HepG2 (cell line): ENCODE results near the gene BLCAP. TPM values are rescaled to one million over a fixed set of nuclear protein-coding genes. Genes with fewer than 3 reads are reported as not detected.

Experiments
- HDAC6 ChIP-seq: fragments of 200-600 bp; sonication (generic); IDR thresholded peaks from 2 replicates; pipeline ENCODE4 v1.7.0; 2017; ENCODE audit warnings: mild to moderate bottlenecking, antibody characterized with exemption, low read length, low read depth
- NFKBIZ ChIP-seq: IDR thresholded peaks from 2 replicates; pipeline ENCODE4 v1.6.1; 2018; ENCODE audit warnings: missing genetic modification reagents, missing compliant biosample characterization
- PAWR ChIP-seq: sonication (generic); formaldehyde crosslinking; IDR thresholded peaks from 2 replicates; pipeline ENCODE4 v1.4.0; 2020; ENCODE audit warnings: missing genetic modification reagents, mild to moderate bottlenecking, borderline replicate concordance
- STAG1 ChIP-seq: sonication (generic); formaldehyde crosslinking; IDR thresholded peaks from 2 replicates; pipeline ENCODE4 v1.4.0; 2020; ENCODE audit warnings: missing genetic modification reagents
- polyA plus RNA-seq, 8 experiments: library from polyadenylated mRNA; depleted of rRNA in 3 of 8; stranded (reverse) in 7 of 8; unstranded in 1 of 8; fragments of >200 nt; fragmentation: Illumina TruSeq in 4 of 8; extraction: Trizol in 4 of 8; gene quantifications; 2 replicates each; pipeline versions ENCODE4 v1.2.1 to v1.2.3, GENCODE V29; 2011 to 2016; ENCODE audit warnings: low read depth in 4 of 8, missing spikeins in 1 of 8, mixed read lengths in 1 of 8; ENCODE audit not compliant: insufficient read depth in 1 of 8
- total RNA-seq, 5 experiments: library from RNA; depleted of rRNA; stranded (reverse); fragments of >200 nt; fragmentation: Illumina TruSeq; extraction: Trizol; gene quantifications; 2 replicates each; pipeline ENCODE4 v1.2.3, GENCODE V29; 2016; ENCODE audit warnings: low read depth in 1 of 5
- TF ChIP-seq, protein P1 (sequence below): IDR thresholded peaks from 2 replicates; pipeline ENCODE4 v1.6.1; 2012; ENCODE audit warnings: inconsistent platforms
- TF ChIP-seq, protein P2 (sequence below): sonication (generic); formaldehyde crosslinking; IDR thresholded peaks from 2 replicates; pipeline ENCODE4 v1.4.0; 2020; ENCODE audit warnings: missing genetic modification reagents
- TF ChIP-seq, protein P3 (sequence below): sonication (generic); formaldehyde crosslinking; IDR thresholded peaks from 2 replicates; pipeline ENCODE4 v1.5.1; 2020; ENCODE audit warnings: mild to moderate bottlenecking, missing genetic modification reagents, moderate library complexity
- TF ChIP-seq, protein P4 (sequence below): IDR thresholded peaks from 2 replicates; pipeline ENCODE4 v1.6.1; 2016
- TF ChIP-seq, protein P5 (sequence below), 2 experiments: sonication (generic) in 1 of 2; formaldehyde crosslinking in 1 of 2; IDR thresholded peaks; 2 replicates each; pipeline versions ENCODE4 v1.6.1 to v1.9.0; 2014 to 2022; ENCODE audit warnings: antibody characterized with exemption in 1 of 2, borderline replicate concordance in 1 of 2, inconsistent platforms in 1 of 2, low read depth in 1 of 2, missing genetic modification reagents in 1 of 2
- TF ChIP-seq, protein P6 (sequence below): sonication (generic); formaldehyde crosslinking; IDR thresholded peaks from 2 replicates; pipeline ENCODE4 v1.4.0; 2020; ENCODE audit warnings: mild to moderate bottlenecking, missing genetic modification reagents, borderline replicate concordance

BLCAP gene
- total and polyA plus RNA-seq, 2 of the 13 experiments (the other 11 are each of a cell fraction or from before 2014, with no cell fraction given): 52.4 to 86.8 TPM

DNA sequence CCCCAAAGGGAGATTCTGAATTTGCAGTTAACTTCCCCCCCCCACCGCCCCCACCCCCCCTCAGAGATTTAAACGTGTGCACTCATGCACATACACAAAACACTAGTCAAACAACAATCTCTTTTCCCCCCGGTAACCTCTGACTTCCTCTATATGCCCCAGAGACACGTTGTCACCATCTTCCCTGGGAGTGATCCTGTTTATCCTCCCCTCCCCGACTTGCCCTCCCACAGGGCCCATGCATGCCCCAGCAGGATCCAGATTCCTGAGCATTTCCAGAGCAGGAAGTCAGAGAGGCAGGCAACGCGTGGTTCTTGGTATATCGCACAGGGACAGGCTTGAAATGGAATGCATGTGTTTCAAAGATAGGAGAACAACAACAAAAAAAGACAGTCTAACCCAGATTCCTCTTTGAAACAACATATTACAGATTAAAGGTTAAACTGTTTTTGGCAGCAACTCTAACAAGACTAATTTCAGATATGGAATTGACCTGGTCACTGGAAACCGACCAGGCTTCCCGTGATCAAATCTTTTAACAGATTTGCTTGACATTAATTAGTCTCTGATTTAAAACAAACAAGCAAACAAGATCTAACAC, 1.3 kb downstream of the BLCAP start (continued):
- TF ChIP-seq HDAC6 (no peak), STAG1 (CRISPR knock-in tag) (peak; percentile 13; the same call in 1 of the 2 replicates), PAWR (CRISPR knock-in tag) (0 out of 2 replicates have a peak, but pooled peaks have one; percentile 8), NFKBIZ (CRISPR knock-in tag) (no peak)
- TF ChIP-seq, protein P1, sequence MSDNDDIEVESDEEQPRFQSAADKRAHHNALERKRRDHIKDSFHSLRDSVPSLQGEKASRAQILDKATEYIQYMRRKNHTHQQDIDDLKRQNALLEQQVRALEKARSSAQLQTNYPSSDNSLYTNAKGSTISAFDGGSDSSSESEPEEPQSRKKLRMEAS: peak; percentile 75
- TF ChIP-seq, protein P2, sequence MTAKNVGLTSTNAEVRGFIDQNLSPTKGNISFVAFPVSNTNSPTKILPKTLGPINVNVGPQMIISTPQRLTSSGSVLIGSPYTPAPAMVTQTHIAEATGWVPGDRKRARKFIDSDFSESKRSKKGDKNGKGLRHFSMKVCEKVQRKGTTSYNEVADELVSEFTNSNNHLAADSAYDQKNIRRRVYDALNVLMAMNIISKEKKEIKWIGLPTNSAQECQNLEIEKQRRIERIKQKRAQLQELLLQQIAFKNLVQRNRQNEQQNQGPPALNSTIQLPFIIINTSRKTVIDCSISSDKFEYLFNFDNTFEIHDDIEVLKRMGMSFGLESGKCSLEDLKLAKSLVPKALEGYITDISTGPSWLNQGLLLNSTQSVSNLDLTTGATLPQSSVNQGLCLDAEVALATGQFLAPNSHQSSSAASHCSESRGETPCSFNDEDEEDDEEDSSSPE (CRISPR knock-in tag): no peak
- TF ChIP-seq, protein P3, sequence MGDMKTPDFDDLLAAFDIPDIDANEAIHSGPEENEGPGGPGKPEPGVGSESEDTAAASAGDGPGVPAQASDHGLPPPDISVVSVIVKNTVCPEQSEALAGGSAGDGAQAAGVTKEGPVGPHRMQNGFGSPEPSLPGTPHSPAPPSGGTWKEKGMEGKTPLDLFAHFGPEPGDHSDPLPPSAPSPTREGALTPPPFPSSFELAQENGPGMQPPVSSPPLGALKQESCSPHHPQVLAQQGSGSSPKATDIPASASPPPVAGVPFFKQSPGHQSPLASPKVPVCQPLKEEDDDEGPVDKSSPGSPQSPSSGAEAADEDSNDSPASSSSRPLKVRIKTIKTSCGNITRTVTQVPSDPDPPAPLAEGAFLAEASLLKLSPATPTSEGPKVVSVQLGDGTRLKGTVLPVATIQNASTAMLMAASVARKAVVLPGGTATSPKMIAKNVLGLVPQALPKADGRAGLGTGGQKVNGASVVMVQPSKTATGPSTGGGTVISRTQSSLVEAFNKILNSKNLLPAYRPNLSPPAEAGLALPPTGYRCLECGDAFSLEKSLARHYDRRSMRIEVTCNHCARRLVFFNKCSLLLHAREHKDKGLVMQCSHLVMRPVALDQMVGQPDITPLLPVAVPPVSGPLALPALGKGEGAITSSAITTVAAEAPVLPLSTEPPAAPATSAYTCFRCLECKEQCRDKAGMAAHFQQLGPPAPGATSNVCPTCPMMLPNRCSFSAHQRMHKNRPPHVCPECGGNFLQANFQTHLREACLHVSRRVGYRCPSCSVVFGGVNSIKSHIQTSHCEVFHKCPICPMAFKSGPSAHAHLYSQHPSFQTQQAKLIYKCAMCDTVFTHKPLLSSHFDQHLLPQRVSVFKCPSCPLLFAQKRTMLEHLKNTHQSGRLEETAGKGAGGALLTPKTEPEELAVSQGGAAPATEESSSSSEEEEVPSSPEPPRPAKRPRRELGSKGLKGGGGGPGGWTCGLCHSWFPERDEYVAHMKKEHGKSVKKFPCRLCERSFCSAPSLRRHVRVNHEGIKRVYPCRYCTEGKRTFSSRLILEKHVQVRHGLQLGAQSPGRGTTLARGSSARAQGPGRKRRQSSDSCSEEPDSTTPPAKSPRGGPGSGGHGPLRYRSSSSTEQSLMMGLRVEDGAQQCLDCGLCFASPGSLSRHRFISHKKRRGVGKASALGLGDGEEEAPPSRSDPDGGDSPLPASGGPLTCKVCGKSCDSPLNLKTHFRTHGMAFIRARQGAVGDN: peak; percentile 16; the same call in 1 of the 2 replicates
- TF ChIP-seq, protein P4, sequence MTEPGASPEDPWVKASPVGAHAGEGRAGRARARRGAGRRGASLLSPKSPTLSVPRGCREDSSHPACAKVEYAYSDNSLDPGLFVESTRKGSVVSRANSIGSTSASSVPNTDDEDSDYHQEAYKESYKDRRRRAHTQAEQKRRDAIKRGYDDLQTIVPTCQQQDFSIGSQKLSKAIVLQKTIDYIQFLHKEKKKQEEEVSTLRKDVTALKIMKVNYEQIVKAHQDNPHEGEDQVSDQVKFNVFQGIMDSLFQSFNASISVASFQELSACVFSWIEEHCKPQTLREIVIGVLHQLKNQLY (CRISPR knock-in tag): peak; percentile 87
- TF ChIP-seq, protein P5, sequence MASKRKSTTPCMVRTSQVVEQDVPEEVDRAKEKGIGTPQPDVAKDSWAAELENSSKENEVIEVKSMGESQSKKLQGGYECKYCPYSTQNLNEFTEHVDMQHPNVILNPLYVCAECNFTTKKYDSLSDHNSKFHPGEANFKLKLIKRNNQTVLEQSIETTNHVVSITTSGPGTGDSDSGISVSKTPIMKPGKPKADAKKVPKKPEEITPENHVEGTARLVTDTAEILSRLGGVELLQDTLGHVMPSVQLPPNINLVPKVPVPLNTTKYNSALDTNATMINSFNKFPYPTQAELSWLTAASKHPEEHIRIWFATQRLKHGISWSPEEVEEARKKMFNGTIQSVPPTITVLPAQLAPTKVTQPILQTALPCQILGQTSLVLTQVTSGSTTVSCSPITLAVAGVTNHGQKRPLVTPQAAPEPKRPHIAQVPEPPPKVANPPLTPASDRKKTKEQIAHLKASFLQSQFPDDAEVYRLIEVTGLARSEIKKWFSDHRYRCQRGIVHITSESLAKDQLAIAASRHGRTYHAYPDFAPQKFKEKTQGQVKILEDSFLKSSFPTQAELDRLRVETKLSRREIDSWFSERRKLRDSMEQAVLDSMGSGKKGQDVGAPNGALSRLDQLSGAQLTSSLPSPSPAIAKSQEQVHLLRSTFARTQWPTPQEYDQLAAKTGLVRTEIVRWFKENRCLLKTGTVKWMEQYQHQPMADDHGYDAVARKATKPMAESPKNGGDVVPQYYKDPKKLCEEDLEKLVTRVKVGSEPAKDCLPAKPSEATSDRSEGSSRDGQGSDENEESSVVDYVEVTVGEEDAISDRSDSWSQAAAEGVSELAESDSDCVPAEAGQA (IDR thresholded peaks at IDR 0.05; ENCODE audit: low read depth): no peak
- TF ChIP-seq, protein P5 (CRISPR knock-in tag; IDR thresholded peaks at IDR 0.05; ENCODE audit: borderline replicate concordance): no peak
- TF ChIP-seq, protein P6, sequence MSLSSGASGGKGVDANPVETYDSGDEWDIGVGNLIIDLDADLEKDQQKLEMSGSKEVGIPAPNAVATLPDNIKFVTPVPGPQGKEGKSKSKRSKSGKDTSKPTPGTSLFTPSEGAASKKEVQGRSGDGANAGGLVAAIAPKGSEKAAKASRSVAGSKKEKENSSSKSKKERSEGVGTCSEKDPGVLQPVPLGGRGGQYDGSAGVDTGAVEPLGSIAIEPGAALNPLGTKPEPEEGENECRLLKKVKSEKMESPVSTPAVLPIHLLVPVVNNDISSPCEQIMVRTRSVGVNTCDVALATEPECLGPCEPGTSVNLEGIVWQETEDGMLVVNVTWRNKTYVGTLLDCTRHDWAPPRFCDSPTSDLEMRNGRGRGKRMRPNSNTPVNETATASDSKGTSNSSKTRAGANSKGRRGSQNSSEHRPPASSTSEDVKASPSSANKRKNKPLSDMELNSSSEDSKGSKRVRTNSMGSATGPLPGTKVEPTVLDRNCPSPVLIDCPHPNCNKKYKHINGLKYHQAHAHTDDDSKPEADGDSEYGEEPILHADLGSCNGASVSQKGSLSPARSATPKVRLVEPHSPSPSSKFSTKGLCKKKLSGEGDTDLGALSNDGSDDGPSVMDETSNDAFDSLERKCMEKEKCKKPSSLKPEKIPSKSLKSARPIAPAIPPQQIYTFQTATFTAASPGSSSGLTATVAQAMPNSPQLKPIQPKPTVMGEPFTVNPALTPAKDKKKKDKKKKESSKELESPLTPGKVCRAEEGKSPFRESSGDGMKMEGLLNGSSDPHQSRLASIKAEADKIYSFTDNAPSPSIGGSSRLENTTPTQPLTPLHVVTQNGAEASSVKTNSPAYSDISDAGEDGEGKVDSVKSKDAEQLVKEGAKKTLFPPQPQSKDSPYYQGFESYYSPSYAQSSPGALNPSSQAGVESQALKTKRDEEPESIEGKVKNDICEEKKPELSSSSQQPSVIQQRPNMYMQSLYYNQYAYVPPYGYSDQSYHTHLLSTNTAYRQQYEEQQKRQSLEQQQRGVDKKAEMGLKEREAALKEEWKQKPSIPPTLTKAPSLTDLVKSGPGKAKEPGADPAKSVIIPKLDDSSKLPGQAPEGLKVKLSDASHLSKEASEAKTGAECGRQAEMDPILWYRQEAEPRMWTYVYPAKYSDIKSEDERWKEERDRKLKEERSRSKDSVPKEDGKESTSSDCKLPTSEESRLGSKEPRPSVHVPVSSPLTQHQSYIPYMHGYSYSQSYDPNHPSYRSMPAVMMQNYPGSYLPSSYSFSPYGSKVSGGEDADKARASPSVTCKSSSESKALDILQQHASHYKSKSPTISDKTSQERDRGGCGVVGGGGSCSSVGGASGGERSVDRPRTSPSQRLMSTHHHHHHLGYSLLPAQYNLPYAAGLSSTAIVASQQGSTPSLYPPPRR (CRISPR knock-in tag): peak; percentile 62; the same call in 1 of the 2 replicates
